Neural crest cell (in vitro differentiated cells): ENCODE data around the gene TMEM171. TPM values are rescaled to one million over a fixed set of nuclear protein-coding genes. Genes with fewer than 3 reads are reported as not detected.

Experiments used
- DNase-seq: peaks from one replicate; pipeline ENCODE4 v3.0.0; 2021; ENCODE audit warnings: low read depth, mixed read lengths, low spot score
- H3K27ac Mint-ChIP-seq: one replicate; pipeline ENCODE4 v1.8.0; 2021; ENCODE audit warnings: mild to moderate bottlenecking, mixed read lengths; ENCODE audit not compliant: unreplicated experiment
- H3K27me3 Mint-ChIP-seq: 2 replicates; pipeline ENCODE4 v1.8.0; 2021; ENCODE audit warnings: low read depth, mild to moderate bottlenecking, mixed read lengths
- H3K36me3 Mint-ChIP-seq: 2 replicates; pipeline ENCODE4 v1.8.0; 2021; ENCODE audit warnings: low read depth, mild to moderate bottlenecking, mixed read lengths
- H3K4me1 Mint-ChIP-seq: 2 replicates; pipeline ENCODE4 v1.8.0; 2021; ENCODE audit warnings: mixed read lengths
- H3K4me3 Mint-ChIP-seq: one replicate; pipeline ENCODE4 v1.8.0; 2021; ENCODE audit warnings: mild to moderate bottlenecking, mixed read lengths
- H3K9me3 Mint-ChIP-seq: 2 replicates; pipeline ENCODE4 v1.8.0; 2021; ENCODE audit warnings: mixed read lengths
- CTCF ChIP-seq: fragments of 200-600 bp; sonication (generic); conservative IDR thresholded peaks from 2 replicates; pipeline ENCODE4 v1.5.0; 2021; ENCODE audit warnings: antibody characterized with exemption, mild to moderate bottlenecking
- long read RNA-seq: library from polyadenylated mRNA; unstranded; transcript quantifications from one replicate; pipeline ENCODE4 v2.0.0, GENCODE V29; 2020
- total RNA-seq: library from RNA; stranded (reverse); gene quantifications from 2 replicates; pipeline ENCODE4 v1.2.1, GENCODE V29; 2021

Gene TMEM171
- total RNA-seq = not detected in 2 replicates
- long read RNA-seq = 0 reads

GRCh38 chr5:73120222-73121118 is at the start of gene TMEM171:
TSS of gene TMEM171 (plus strand) at chr5:73120575. CDS start at chr5:73123374, 2,799 bp downstream.
- no peak for TF ChIP-seq CTCF
- no peaks in the 10 kb centered on the region for H3K36me3 Mint-ChIP-seq
- H3K9me3 Mint-ChIP-seq = no peaks in the 10 kb centered on the region
- peak within 1 kb of the TSS; percentile 83 for H3K4me3 Mint-ChIP-seq
- peak; percentile 3 for DNase-seq
- H3K4me1 Mint-ChIP-seq = peaks cover 5% of the 10 kb centered on the region
- no peak within 1 kb of the TSS for H3K27ac Mint-ChIP-seq
- H3K27me3 Mint-ChIP-seq = peaks cover 87% of the 10 kb centered on the region

GRCh38 chr5:73081093-73081492 is 39.3 kb upstream of the TMEM171 start:
- H3K9me3 Mint-ChIP-seq = no peaks in the 10 kb centered on the region
- no peaks in the 10 kb centered on the region for H3K36me3 Mint-ChIP-seq
- no peaks in the 10 kb centered on the region for H3K27me3 Mint-ChIP-seq
- H3K4me1 Mint-ChIP-seq = no peaks in the 10 kb centered on the region
- DNase-seq = no peak
- no peak overlapping the region for H3K4me3 Mint-ChIP-seq
- no peak for TF ChIP-seq CTCF
- H3K27ac Mint-ChIP-seq = no peak overlapping the region

DNA sequence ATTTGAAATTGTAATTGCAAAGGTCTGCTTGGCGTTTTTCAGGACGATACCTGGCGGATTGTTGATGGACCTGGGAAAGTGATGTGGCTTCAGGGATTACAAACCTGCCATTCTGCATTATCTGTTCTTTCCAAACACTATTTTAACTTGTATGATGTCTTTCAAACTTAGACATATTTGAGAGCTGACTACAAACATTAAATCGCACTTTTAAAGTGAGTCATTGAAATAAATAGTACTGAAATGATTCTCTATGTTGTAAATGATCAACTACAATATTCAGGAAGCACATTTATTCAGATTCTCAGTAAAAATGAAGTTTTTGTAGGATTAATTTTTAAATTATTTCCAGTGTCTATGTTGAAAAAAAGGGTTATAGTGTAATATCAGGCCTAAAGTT is 32.3 kb upstream of the TMEM171 start:
- Mint-ChIP-seq H3K36me3 (no peaks in the 10 kb centered on the region), H3K4me3 (no peak overlapping the region), H3K9me3 (no peaks in the 10 kb centered on the region), H3K4me1 (no peaks in the 10 kb centered on the region), H3K27ac (no peak overlapping the region), H3K27me3 (no peaks in the 10 kb centered on the region)
- no peak for TF ChIP-seq CTCF
- DNase-seq = no peak

GRCh38 chr5:73093943-73094342 is 26.4 kb upstream of the TMEM171 start:
- H3K4me1 Mint-ChIP-seq = no peaks in the 10 kb centered on the region
- no peak overlapping the region for H3K27ac Mint-ChIP-seq
- no peak for DNase-seq
- H3K9me3 Mint-ChIP-seq = peaks cover 11% of the 10 kb centered on the region
- H3K27me3 Mint-ChIP-seq = no peaks in the 10 kb centered on the region
- no peak for TF ChIP-seq CTCF
- no peak overlapping the region for H3K4me3 Mint-ChIP-seq
- peaks cover 7% of the 10 kb centered on the region for H3K36me3 Mint-ChIP-seq

GRCh38 chr5:73094415-73094814 is 26.0 kb upstream of the TMEM171 start:
- DNase-seq = no peak
- Mint-ChIP-seq H3K27me3 (no peaks in the 10 kb centered on the region), H3K27ac (no peak overlapping the region), H3K4me3 (no peak overlapping the region), H3K36me3 (peaks cover 7% of the 10 kb centered on the region), H3K9me3 (peaks cover 11% of the 10 kb centered on the region), H3K4me1 (no peaks in the 10 kb centered on the region)
- no peak for TF ChIP-seq CTCF
